Lung microvascular endothelial cell (primary cell): ENCODE measurements around the gene MEPCE. TPM values are rescaled to one million over a fixed set of nuclear protein-coding genes. Genes with fewer than 3 reads are reported as not detected.
A peak's percentile ranks its signal among the peaks of the same experiment; 100 is the strongest.

Experiments
- DNase-seq, 2 donors: peaks; one replicate each; pipeline versions ENCODE4 v3.0.0 to v3.0.0-alpha.2; 2010; ENCODE audit warnings: low read depth in 2 of 2
- total RNA-seq: library from RNA; depleted of rRNA; stranded (reverse); fragments of >200 nt; gene quantifications from 2 replicates; pipeline ENCODE4 v1.2.1, GENCODE V29; 2014

Gene MEPCE
- total RNA-seq, 1 donor from 2014 or later = 40.5 TPM

DNA sequence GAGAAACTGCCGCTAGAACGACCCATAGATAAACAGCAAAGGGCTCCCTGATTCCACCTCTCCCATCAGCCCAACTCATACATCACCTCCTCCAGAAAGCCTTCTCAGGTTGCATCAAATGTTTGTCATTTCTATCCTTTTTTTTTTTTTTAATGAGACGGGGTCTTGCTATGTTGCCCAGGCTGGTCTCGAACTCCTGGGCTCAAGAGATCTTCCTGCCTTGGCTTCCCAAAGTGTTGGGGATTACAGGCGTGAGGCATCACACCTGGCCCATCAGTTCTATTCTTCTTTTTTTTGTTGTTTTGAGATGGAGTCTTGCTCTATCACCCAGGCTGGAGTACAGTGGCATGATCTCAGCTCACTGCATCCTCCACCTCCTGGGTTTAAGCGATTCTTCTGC, 27.4 kb downstream of the MEPCE start:
- no peak for DNase-seq

DNA sequence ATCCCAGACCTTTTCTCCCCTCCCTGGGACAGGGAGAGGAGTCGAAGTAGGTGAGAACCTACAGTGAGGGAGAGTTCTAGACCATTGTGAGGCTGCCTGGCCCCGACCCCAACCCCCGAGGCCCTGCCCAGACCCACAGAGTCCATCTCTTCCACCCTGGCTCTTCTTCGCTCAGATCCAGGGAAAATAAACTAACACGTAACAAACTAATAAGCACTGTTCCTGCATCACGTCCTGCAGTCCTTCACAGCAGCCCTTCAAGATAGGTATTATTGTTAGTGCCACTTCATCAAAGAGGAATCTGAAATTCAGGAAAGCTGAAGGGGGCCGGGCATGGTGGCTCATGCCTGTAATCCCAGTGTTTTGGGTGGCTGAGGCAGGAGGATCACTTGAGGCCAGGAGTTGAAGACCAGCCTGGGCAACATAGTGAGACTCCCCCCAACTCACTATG, 34.6 kb downstream of the MEPCE start, which contains the start of gene SPACDR:
SPACDR (minus strand) TSS at position 51 of the 451 bp plus-strand sequence. CDS start 235 bp downstream, outside the sequence.
- DNase-seq = peak in 1 of 2 donors; percentile 52

DNA sequence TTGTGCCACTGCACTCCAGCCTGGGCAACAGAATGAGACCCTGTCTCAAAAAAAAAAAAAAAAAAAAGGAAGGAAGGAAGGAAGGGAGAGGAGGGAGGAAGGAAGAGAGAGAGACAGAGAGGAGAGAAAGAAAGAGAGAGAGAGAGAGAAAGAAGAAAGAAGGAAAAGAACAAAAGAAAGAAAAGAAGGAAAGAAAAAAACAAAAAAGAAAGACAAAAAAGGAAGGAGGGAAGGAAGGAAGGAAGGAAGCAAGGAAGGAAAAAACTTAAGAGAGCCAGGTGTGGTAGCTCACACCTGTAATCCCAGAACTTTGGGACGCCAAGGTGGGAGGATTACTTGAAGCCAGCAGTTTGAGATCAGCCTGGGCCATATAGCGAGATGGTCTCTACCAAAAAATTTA, 35.2 kb downstream of the MEPCE start:
- no peak for DNase-seq

DNA sequence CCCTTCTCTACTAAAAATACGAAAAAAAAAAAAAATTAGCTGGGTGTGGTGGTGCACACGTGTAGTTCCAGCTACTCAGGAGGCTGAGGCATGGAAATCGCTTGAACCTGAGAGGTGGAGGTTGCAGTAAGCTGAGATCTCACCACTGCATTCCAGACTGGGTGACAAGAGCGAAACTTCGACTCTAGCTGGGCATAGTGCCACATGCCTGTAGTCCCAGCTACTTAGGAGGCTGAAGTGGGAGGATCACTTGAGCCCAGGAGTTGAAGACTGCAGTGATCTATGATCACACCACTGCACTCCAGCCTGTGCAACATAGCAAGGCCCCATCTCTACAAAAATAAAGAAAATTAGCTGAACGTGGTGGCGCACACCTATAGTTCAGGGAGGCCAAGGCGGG, 35.7 kb downstream of the MEPCE start:
- DNase-seq = no peak

DNA sequence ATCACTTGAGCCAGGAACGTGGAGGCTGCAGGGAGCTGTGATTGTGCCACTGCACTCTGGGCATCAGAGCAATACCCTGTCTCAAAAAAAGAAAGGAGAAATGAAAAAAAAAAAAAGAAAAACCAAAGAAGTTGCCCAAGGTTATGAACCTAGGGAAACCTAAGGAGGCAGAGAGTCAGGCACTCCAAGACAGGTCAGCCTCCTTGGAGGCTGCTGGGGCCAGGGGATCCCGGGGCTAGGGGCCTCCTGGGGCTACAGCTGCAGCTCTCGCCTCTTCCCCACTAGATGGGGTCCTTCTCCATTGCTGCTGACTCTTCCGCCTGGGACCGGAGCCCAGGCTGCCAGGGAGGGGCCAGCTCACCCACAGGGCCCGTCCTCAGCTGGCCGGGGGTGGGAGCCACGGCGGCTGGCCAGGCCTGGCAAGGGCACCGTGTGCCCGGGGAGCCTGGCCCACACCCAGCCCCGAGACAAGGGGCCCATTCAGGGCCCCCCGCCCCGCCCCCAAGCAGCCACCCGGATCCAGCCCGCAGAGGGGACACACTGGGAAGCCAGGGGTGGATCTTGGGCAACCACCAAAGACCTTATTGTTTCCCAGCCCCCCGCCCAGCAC, 36.2 kb downstream of the MEPCE start:
- peak; percentile 79 to 84 for DNase-seq

DNA sequence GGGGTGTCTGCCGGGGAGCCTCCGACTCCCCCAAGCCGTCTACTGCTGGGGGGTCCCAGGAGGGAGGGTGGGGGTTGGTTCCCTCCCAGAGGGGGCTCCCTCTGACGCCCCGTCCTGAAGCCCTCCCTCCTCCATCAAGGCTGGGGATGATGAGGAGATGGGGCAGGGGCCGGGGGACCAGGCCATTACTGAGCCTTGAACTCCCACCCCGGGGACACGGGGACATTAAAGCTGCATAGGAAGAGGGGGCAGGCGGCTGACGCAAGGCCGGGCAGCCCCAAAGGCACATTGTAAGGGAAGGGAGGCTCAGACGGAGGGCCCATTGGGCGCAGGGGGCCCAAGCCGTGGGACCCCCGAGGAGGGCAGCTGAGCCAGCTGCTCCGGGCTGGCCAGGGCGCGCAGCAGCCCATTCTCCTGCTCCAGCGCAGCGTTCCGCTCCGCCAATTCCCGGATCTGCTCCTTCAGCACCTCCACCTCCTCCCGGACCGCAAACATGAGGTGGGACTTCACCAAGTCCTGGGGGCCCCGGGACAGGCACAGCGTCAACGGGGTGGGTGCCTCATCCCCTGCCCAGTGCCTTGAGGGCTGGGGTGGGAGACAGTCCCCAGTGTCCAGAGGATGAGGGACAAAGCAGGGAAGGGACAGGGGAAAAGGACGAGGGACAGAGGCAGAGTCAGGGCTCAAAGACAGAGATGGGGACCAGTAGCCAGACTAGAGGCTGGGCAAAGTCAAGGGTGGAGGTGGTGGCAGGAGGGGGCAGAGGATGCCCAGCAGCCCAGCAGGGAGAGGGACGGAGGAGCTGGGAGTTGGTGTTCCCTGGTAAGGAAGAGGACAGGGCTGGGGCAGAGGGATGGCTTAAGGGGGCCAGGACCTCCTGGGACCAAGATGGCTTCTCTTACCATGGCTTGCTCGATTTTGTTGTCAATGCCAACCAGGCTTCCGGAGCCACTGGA, 37.3 kb downstream of the MEPCE start:
- DNase-seq = no peak

DNA sequence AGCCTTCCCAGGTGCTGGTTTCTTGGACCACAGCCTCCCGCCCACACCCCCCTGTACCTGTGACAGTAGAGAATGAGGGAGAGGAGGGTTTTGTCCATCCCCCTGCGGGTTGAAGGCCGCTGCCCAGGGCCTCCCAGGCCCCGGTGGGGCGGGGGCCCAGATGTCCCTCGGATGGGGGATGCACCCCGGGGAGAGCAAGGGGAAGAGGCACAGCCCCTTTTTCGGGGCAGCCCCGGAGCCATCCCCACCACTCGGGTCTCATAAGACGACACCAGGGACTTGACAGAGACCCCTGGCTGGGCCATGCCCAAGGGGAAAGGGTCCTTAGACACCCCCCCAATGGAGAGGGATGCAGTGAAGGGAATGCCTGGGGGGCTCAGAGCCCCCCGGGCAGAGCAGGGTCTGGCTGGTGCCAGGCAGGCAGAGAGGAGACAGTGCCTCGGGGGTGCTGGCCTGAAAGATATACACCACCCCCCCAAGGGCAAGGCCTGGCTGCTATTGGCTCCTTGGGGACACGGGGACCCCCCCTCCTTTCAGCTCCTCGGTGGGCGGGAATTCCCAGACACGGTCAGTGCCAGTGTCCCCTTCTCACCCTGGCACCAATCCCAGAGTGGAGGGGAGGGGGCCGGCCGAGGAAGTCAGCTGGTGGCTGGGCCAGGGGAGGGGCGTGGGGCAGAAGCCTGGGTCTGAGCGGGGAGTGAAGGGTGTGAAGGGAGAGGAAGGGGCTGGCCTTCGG, 38.2 kb downstream of the MEPCE start:
- DNase-seq = no peak

DNA sequence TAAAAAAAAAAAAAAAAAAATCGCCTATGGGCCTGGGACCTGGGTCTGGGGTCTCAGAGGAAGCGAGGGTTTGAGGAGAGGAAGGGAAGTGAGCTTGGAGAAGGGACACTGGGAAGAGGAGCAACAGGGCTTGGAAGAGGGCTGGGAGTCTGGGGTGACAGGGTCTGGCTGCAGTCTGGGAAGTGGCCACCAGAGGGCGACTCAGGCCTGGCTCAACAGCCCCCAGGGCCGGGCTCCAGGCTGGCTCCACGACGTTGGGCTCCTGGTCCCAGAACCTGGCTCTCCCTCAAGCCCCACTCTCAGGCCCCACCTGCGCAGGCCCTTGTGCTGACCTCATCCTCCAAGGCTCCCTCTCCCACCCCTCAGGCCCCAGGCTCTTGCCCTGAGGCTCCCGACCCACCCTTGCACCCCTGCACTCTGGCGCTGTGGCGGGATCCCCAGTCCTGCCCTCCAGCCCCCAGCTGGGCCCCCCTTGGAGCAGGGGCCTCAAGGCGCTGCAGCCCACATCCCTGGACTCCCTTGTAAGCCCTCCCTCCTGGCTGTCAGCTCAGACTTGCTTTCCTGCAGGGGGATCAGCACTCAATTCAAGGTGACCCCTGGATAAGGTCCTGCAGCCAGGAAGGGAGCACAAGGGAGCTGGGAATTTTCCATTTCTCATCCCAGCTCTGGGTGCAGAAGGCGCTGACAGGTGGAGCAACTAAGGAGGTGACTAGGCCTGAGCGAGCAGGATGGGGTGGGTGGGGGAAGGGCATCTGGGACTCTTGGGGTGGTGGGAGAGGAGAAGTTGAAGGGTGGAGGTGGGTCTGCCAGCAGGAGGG, 39.8 kb downstream of the MEPCE start:
- peak; percentile 74 to 84 for DNase-seq

DNA sequence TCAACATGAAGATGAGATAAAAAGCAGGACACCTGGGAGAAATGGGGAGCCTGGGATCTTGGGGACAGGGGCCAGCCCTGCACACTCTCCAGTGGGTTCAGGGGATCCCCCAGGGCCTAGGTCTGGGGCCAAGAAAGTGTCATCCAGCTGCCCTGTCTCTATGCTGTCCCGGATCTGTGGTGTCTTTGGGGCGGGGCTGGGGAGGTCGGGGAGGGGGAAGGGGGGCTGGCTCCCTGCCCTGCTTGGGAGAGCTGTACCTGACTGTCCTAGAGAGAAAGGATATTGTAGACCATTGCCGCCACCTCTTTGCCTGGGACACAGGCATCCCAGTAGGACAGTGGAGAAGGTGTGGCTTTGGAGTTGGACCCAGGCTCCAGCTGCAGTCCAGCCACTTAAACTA, 41.4 kb downstream of the MEPCE start:
- no peak for DNase-seq

DNA sequence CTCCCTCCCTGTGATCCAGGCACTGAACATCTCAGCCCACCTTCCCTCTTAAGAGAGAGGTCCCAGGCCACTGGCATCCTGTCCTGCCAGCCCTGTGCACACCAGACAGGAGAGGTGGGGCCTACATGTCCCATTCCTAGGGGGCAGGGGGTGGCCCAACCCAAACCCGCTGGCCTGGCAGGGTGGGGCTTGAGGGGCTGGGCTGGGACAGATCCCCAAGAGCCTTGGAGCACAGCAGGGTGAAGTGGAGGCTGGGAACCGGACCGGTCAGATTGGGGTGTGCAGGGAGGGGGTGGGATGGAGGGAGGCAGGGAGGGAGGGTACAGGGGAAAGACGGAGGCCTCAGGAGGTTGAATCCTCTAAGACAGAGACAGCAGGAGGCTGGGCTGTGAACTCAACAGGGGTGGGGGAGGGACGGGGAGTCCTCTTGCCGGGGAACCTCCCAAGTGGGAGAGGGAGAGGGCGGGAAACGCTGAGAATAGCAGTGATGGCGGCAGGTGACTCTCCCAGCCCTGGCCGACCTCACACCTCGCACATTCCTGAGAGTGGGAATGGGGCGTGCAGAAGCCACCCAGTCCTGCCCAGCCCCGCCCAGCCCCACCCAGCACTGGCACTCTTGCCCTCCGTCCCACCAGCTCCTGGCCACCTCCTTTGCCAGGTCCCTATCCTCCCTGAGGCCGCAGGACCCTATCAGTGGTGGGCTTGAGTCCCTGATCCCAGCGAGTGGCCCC, 42.7 kb downstream of the MEPCE start:
- DNase-seq = no peak

DNA sequence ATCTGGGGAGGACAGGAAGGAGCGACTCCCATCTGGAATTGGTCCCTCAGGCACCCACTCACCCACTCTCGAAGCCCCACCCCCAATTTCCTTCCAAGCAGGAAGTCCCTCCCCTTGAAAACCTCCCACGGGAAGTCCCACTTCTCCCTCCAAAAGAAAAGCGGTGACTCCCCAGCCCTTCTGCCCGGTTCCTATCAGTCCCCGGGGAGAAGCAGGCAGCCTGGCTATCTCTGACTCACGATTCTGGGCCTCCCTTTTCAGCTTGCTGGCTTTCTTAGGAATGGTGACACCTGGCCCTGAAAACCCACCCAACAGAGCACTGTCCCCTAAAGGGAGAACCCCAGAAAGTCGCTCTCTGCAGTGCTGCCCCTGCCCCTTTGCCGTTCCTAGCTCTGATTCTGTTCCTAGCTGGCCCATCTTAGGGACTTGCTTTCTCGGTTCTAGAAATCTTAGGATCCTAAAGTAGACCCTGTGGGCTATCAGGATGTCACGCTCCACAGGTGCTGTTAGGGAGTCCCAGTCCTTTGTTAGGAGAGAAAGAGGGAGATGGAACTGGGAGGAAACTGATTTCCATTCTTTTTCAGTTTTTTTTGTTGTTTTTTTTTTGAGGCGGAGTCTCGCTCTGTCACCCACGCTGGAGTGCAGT, 43.3 kb downstream of the MEPCE start:
- DNase-seq = peak; percentile 26 to 52

DNA sequence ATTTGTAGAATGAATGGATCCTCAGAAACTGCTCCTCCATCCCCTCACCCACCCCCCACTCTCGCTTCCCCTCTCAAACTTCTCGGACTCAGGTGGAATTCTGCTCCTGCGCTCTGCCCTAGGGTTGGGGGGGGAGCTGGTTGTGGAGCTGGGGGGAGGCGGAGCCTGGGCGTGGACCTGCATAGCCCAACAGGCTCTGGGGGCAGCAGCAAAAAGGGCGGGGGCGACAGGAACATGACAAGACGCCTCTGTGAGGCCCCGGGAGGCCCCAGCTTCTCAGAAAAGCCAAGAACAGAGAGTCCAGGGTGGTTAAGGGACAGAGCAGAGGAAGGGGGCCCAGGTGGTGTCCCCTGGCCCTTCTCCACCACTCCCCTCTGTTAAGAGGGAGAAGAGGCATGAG, 45.9 kb downstream of the MEPCE start:
- DNase-seq = no peak

DNA sequence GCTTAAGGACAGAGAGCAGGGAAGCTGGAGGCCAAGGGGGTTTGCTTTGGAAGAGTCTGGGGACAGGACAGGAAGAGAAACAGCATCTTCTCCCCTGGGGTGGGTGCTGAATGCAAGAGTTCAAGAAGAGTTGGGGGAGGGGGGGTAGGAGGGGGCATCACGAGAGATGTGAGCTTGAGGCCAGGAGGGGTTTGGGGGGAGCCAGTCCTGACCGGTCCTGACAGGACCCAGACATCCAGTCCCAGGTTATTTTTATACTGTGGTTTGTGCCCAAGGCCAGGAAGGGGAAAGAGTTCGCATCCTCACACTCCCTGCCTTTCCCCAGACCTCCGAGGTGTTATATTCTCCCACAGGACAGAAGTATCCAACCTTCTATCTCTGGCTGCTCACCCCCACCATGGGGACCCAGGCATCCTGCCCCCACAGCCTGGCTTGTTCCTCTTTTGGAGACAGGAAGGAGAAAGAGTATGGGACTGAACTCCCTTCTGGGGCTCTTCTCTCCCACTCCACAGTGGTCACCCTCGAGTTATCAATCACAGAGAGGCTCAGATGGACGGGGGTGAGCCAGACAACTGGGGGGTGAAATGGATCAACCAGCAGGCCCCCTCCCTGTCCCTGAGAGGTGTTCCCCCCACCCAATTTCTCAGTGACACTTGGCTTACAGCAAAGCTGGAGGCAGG, 46.6 kb downstream of the MEPCE start:
- no peak for DNase-seq

DNA sequence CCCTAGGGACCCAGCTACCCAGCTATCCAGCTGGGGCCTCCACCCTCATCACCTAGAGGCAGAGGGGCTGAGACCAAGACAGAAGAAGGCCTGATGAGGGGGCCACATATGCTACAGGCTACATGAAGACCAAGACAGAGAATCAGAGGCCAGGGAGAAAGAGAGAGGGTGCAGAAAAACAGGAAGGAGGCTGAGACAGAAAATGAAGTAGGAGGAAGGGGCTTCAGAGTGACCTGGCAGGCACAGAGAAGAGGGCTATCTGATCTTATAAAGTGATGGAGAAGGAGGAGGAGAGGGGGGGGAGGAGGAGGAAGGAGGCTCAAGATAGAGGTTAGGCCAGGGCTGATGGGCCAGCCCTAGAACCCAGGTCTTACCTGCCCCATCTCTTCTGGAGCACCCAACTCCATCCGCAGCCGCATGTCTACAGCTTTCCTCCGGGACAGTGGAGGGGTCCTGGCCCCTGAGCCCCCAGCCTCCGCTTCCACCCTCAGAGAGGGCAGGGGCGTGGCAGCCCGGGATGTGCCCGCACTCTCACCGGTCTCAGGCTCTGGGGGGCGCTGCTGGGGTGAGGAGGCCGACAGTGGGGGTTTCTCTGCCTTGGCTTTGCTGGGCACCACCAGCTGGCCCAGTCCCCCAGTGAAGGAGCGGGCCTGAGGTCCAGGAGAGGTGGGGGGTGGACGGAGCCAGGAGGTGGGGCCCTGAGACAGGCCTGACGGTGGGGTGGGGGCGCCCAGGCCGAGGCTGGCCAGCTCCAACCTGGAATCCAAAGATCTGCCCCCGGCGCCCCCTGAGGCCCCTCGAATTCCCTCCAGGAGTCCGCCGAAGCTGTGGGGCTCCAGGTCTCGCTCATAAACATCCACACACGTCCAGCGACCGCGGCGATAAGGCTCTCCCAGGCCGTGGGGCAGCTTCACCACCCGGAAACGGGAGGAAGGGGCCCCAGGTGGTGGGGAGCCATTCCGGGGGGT, 47.6 kb downstream of the MEPCE start:
- peak; percentile 42 to 52 for DNase-seq

DNA sequence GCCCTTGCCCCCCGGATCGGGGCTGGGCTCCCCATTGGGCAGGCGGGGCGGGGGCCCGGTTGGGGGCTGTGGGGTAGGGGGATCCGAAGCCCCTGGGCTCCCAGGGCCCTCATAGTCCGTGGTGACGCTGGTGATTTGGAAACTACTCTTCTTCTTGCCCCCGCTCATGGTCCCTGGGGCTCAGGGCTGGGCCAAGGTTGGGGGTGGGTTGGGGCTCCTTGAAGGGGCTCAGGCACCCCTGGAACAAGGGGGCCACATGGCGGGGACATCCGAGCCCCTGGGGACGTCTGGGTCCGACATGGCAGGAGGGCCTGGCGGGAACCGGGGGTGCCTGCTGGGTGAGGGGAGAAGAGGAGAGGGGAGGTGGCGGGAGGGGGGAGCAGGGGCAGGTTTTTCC, 48.2 kb downstream of the MEPCE start:
- no peak for DNase-seq

DNA sequence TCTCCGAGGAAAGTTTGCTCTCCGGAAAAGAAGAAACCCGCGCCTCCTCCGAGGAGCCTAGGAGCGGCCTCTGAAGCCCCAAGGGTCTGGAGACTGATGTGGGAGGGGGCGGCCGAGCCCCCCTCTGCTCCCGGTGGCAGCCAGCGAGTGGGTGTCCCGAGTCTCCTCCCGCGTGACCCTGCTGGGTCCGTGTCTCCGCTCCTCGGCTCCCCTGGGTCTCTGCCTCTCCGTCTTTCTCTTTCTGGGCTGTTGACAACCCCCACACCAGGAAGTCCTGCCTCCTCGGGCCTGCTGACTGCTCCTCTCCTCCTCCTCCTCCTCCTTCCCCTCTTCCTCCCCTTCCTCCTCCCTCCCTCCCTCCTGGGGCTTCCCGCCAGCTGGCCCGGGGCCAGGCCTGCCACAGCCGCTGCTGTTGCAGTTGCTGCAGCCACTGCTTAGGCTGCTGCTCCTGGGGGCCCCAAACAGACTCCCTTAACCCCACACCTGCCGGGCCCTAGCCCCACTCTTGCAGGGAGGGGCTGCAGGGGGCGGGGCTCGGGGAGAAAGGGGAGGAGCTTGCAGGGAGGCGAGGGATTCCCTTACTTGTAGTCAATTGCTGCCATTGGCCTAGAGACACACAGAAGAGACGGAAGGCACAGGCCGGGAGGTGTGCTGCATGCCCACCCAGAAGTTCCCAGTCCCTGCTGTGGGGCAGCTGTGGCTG, 49.5 kb downstream of the MEPCE start, which contains the start of gene TSC22D4:
TSC22D4 (minus strand) TSS at position 257 of the 703 bp plus-strand sequence. CDS start 1,176 bp downstream, outside the sequence.
- peak; percentile 81 to 89 for DNase-seq

DNA sequence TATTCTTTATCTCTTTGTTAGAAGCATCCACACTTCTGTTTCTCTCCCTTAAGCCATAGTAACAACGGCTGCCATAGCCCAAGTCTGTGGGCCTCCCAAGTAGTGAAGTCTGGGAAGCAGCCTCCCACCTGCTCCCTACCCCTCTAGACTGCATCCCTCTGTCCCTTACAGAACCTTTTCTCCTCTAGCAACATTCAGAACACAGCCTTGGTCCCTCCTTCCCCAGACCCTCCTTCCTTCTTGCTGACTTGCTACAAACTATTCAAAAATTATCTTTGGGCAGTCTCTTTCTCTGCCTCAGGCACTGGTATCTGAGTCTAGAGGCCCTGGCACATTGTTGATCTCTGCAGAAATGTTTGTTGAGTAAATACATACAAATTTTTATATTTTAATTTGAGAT, 51.8 kb downstream of the MEPCE start:
- no peak for DNase-seq
